ENCODE measurements around the gene COL5A1. TPM values are rescaled to one million over a fixed set of nuclear protein-coding genes. Genes with fewer than 3 reads are reported as not detected.

Gene COL5A1
- total RNA-seq, 2 donors from 2014 or later = 10.9 to 21.7 TPM

DNA sequence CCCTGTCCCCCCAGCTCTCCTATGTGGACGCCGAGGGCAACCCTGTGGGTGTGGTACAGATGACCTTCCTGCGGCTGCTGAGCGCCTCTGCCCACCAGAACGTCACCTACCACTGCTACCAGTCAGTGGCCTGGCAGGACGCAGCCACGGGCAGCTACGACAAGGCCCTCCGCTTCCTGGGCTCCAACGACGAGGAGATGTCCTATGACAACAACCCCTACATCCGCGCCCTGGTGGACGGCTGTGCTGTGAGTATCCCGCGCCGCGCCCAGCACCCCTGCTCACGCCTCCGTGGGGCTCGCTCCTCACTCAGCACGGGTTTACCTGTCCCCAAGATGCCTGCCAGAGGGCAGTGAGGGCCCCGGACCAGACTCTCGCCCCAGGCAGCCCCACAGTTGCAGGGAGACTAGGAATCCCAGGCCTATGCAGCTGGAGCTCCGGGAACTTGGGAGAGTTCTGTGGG is 193.4 kb downstream of the COL5A1 start:
- H3K4me1 ChIP-seq = no peaks in the 10 kb centered on the region
- no peak overlapping the region for H3K9ac ChIP-seq (ENCODE audit: low read depth in 2 of 2, low read length in 2 of 2)
- intact Hi-C loops (cut with DNase I) = no loop called here
- H3K36me3 ChIP-seq = no peaks in the 10 kb centered on the region
- H3K27me3 ChIP-seq = no peaks in the 10 kb centered on the region
- H3K27ac ChIP-seq = no peak overlapping the region
- TF ChIP-seq, protein P1, sequence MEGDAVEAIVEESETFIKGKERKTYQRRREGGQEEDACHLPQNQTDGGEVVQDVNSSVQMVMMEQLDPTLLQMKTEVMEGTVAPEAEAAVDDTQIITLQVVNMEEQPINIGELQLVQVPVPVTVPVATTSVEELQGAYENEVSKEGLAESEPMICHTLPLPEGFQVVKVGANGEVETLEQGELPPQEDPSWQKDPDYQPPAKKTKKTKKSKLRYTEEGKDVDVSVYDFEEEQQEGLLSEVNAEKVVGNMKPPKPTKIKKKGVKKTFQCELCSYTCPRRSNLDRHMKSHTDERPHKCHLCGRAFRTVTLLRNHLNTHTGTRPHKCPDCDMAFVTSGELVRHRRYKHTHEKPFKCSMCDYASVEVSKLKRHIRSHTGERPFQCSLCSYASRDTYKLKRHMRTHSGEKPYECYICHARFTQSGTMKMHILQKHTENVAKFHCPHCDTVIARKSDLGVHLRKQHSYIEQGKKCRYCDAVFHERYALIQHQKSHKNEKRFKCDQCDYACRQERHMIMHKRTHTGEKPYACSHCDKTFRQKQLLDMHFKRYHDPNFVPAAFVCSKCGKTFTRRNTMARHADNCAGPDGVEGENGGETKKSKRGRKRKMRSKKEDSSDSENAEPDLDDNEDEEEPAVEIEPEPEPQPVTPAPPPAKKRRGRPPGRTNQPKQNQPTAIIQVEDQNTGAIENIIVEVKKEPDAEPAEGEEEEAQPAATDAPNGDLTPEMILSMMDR (IDR thresholded peaks at IDR 0.05) = no peak
- H3K9me3 ChIP-seq = no peaks in the 10 kb centered on the region
- DNase-seq = no peak
- no peak overlapping the region for H3K4me3 ChIP-seq

DNA sequence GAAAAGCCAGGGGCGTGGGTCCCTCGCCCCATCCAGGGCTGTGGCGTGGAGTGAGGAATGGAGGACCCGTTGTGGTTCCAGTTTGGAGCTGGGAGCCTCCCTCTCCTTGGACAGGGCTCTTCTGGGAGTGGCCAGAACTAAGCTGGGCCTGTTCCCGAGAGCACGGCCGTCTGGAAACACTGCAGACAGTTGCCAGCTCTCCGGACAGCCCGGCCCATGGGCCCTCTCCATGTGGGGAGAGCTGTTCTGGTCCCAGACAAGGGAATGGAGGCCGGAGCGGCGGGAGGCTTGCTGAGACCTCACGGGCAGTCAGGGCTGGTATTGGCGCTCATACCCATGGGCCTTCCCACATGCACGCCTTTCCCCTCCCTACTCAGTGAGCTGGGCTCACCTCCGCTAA is 193.8 kb downstream of the COL5A1 start:
- H3K9ac ChIP-seq (ENCODE audit: low read depth in 2 of 2, low read length in 2 of 2) = no peak overlapping the region
- H3K27ac ChIP-seq = no peak overlapping the region
- H3K36me3 ChIP-seq = no peaks in the 10 kb centered on the region
- no peaks in the 10 kb centered on the region for H3K27me3 ChIP-seq
- H3K9me3 ChIP-seq = no peaks in the 10 kb centered on the region
- no peaks in the 10 kb centered on the region for H3K4me1 ChIP-seq
- H3K4me3 ChIP-seq = no peak overlapping the region
- DNase-seq = no peak
- intact Hi-C loops (cut with DNase I) = no loop called here
- TF ChIP-seq, protein P1 (IDR thresholded peaks at IDR 0.05) = no peak

DNA sequence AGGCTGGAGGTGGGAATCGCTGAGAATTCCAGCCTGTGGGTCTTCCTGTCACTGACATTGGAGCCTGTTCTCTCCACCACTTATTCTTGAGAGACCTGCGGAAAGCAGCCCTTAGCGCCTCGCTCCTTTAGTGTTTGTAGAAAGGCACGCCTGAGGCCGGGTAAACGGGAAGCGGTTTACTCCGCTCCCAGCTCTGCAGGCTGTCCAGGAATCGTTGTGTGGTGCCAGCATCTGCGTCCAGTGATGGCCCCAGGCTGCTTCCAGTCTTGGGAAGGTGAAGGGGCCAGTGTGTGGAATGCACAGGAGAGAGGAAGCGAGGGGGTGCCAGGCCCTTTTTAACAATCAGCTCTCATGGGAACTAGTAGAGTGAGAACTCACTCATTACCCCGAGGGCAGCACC is 194.4 kb downstream of the COL5A1 start:
- Histone ChIP-seq H3K9ac (ENCODE audit: low read depth in 2 of 2, low read length in 2 of 2) (no peak overlapping the region), H3K27ac (no peak overlapping the region), H3K36me3 (no peaks in the 10 kb centered on the region), H3K4me1 (no peaks in the 10 kb centered on the region), H3K9me3 (no peaks in the 10 kb centered on the region), H3K27me3 (no peaks in the 10 kb centered on the region), H3K4me3 (no peak overlapping the region)
- intact Hi-C loops (cut with DNase I) = no loop called here
- TF ChIP-seq, protein P1 (IDR thresholded peaks at IDR 0.05) = no peak
- no peak for DNase-seq

DNA sequence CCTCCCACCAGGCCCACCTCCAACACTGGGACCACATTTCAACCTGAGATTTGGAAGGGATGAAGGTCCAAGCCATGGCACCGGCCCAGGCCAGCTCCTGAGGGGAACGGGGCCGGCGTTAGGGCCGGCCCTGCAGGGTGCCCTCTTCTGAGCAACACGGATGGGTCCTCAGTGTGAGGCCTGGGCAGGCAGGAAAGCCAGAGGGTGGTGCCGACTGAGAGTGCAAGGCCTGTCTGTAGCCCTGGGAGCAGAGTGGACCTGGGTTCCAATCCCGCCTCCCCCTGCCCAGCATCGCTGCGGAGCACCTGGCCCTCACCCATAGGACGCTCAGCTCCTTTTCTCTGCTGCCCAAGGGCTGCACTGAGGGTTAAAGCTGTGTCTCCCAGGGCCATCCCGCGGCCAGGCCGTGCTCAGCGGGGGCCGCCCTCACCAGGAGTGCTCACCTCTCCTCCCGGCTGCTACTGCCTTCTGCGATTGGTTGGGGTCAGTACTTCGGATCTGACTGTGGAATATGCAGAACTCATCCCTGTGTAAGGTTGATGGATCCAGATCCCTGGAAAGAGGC is 194.9 kb downstream of the COL5A1 start:
- no peak for DNase-seq
- H3K9ac ChIP-seq (ENCODE audit: low read depth in 2 of 2, low read length in 2 of 2) = no peak overlapping the region
- no peaks in the 10 kb centered on the region for H3K9me3 ChIP-seq
- no peaks in the 10 kb centered on the region for H3K4me1 ChIP-seq
- H3K4me3 ChIP-seq = no peak overlapping the region
- TF ChIP-seq, protein P1 (IDR thresholded peaks at IDR 0.05) = no peak
- no peaks in the 10 kb centered on the region for H3K36me3 ChIP-seq
- H3K27me3 ChIP-seq = no peaks in the 10 kb centered on the region
- intact Hi-C loops (cut with DNase I) = no loop called here
- H3K27ac ChIP-seq = no peak overlapping the region

DNA sequence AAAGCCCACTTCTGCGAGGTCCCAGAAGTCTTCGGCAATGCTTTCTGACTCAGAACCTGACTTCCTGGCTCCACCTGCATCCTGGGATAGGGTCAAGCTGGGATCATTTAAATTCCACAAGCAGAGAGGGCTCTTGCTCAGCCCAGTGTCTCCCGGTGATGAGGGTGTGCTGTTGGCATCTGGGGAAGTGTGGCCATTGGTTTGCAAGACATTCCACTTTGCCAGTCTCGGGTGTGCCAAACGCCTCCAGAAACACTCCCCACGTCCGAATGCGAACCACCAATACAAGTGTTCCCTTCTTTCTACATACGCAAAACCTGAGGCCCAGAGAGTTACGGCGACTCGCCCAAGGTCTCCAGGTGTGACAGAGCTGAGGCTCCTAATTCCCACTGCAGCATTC is 195.9 kb downstream of the COL5A1 start:
- intact Hi-C loops (cut with DNase I) = no loop called here
- no peaks in the 10 kb centered on the region for H3K27me3 ChIP-seq
- no peaks in the 10 kb centered on the region for H3K36me3 ChIP-seq
- TF ChIP-seq, protein P1 (IDR thresholded peaks at IDR 0.05) = no peak
- H3K4me1 ChIP-seq = no peaks in the 10 kb centered on the region
- H3K9me3 ChIP-seq = no peaks in the 10 kb centered on the region
- no peak for DNase-seq
- H3K4me3 ChIP-seq = no peak overlapping the region
- no peak overlapping the region for H3K27ac ChIP-seq
- no peak overlapping the region for H3K9ac ChIP-seq (ENCODE audit: low read depth in 2 of 2, low read length in 2 of 2)

Measured in colonic mucosa (tissue), 4 donors.